ENCODE data around the gene ISG15.

ISG15 gene

DNA sequence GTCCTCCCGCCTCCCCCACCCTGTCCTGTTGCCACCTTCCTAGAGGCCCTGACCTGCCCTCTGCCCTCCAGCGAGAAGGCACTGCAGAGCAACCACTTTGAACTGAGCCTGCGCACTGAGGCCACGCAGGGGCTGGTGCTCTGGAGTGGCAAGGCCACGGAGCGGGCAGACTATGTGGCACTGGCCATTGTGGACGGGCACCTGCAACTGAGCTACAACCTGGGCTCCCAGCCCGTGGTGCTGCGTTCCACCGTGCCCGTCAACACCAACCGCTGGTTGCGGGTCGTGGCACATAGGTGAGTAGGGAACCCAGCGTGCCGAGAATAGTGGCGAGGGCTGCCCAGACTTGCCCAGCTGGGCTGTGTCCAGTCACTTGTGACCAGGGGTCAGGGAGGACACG, 40.4 kb downstream of the ISG15 start:
- Histone ChIP-seq H3K4me2 (ENCODE audit: low read depth, low read length, poor library complexity, severe bottlenecking) (no peak overlapping the region), H3K9me2 (replicated peaks; ENCODE audit: insufficient read depth, low read length) (no peaks in the 10 kb centered on the region), H3K9ac (ENCODE audit: low read length) (no peak overlapping the region), H3K9me3 (ENCODE audit: insufficient read depth, low read length) (no peaks in the 10 kb centered on the region), H3K4me3 (ENCODE audit: insufficient read depth, low read length, poor library complexity, severe bottlenecking) (no peak overlapping the region), H2AFZ (ENCODE audit: low read depth, low read length, severe bottlenecking) (no peak overlapping the region), H4K20me1 (ENCODE audit: low read depth, low read length) (no peaks in the 10 kb centered on the region), H3K27me3 (ENCODE audit: low read length) (no peaks in the 10 kb centered on the region), H3F3A (ENCODE audit: insufficient read depth) (no peaks in the 10 kb centered on the region), H3K36me3 (ENCODE audit: low read length) (no peaks in the 10 kb centered on the region), H3K27ac (ENCODE audit: low read depth, low read length) (no peak overlapping the region), H3K79me2 (ENCODE audit: insufficient read depth, low read length) (no peaks in the 10 kb centered on the region)
- no peak for TF ChIP-seq CTCF (IDR thresholded peaks at IDR 0.05; ENCODE audit: insufficient read depth, low read length, poor library complexity, severe bottlenecking)
- no peak for TF ChIP-seq EZH2phosphoT487 (conservative IDR thresholded peaks at IDR 0.05; ENCODE audit: low read length)

DNA sequence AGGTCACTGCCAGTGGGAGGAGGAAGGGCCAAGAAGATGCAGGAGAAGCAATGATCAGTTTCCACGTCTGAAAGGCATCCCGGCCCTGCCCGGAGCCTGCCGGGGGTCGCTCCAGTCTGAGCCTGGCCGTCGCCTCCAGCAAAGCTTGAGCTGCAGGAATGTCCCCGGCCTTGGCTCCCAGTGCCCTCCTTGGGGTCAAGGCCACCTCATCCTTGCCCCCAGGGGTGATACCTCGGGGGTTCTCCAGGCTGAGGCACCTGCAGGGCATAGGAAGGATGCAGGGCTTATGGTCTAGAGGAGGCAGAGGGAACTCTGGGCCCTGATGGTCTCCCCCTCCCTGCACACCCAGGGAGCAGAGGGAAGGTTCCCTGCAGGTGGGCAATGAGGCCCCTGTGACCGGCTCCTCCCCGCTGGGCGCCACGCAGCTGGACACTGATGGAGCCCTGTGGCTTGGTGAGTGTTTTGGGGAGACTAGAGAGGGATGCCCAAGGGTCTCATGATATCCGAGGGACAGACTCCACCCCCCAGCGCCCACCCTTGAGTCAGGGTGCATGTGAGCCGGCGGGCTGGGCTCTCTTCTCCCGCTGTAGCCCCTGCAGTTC, 40.9 kb downstream of the ISG15 start:
- no peak overlapping the region for H3K4me3 ChIP-seq (ENCODE audit: insufficient read depth, low read length, poor library complexity, severe bottlenecking)
- no peaks in the 10 kb centered on the region for H3K36me3 ChIP-seq (ENCODE audit: low read length)
- H4K20me1 ChIP-seq (ENCODE audit: low read depth, low read length): no peaks in the 10 kb centered on the region
- no peaks in the 10 kb centered on the region for H3K9me3 ChIP-seq (ENCODE audit: insufficient read depth, low read length)
- no peak overlapping the region for H3K27ac ChIP-seq (ENCODE audit: low read depth, low read length)
- H2AFZ ChIP-seq (ENCODE audit: low read depth, low read length, severe bottlenecking): no peak overlapping the region
- TF ChIP-seq CTCF (IDR thresholded peaks at IDR 0.05; ENCODE audit: insufficient read depth, low read length, poor library complexity, severe bottlenecking) (no peak), EZH2phosphoT487 (conservative IDR thresholded peaks at IDR 0.05; ENCODE audit: low read length) (no peak)
- no peaks in the 10 kb centered on the region for H3K9me2 ChIP-seq (replicated peaks; ENCODE audit: insufficient read depth, low read length)
- no peak overlapping the region for H3K9ac ChIP-seq (ENCODE audit: low read length)
- H3K4me2 ChIP-seq (ENCODE audit: low read depth, low read length, poor library complexity, severe bottlenecking): no peak overlapping the region
- no peaks in the 10 kb centered on the region for H3K79me2 ChIP-seq (ENCODE audit: insufficient read depth, low read length)
- no peaks in the 10 kb centered on the region for H3F3A ChIP-seq (ENCODE audit: insufficient read depth)
- no peaks in the 10 kb centered on the region for H3K27me3 ChIP-seq (ENCODE audit: low read length)

GRCh38 chr1:1054971-1055370, 41.7 kb downstream of the ISG15 start:
- Histone ChIP-seq H4K20me1 (ENCODE audit: low read depth, low read length) (no peaks in the 10 kb centered on the region), H3K79me2 (ENCODE audit: insufficient read depth, low read length) (no peaks in the 10 kb centered on the region), H3K9me3 (ENCODE audit: insufficient read depth, low read length) (no peaks in the 10 kb centered on the region), H3K4me3 (ENCODE audit: insufficient read depth, low read length, poor library complexity, severe bottlenecking) (no peak overlapping the region), H3F3A (ENCODE audit: insufficient read depth) (no peaks in the 10 kb centered on the region), H3K27ac (ENCODE audit: low read depth, low read length) (no peak overlapping the region), H3K4me2 (ENCODE audit: low read depth, low read length, poor library complexity, severe bottlenecking) (no peak overlapping the region), H3K9me2 (replicated peaks; ENCODE audit: insufficient read depth, low read length) (no peaks in the 10 kb centered on the region), H2AFZ (ENCODE audit: low read depth, low read length, severe bottlenecking) (no peak overlapping the region), H3K36me3 (ENCODE audit: low read length) (no peaks in the 10 kb centered on the region), H3K27me3 (ENCODE audit: low read length) (no peaks in the 10 kb centered on the region), H3K9ac (ENCODE audit: low read length) (no peak overlapping the region)
- no peak for TF ChIP-seq CTCF (IDR thresholded peaks at IDR 0.05; ENCODE audit: insufficient read depth, low read length, poor library complexity, severe bottlenecking)
- TF ChIP-seq EZH2phosphoT487 (conservative IDR thresholded peaks at IDR 0.05; ENCODE audit: low read length): no peak

All from SU-DHL-6 (cell line).